Measurements from ENCODE around the gene CREBZF.
"Not testable (repeated sequence)": the region's sequence is repeated elsewhere in the genome, so short reads cannot be mapped to it uniquely, and the experiment has no call there.

GRCh38 chr11:85611643-85612042 lies 53.3 kb downstream of the CREBZF start:
- TF ChIP-seq POLR2A, CTCF (IDR thresholded peaks at IDR 0.05): not testable (repeated sequence)
